GM18873 (cell line): ENCODE data around the gene GTF2I.
"Not testable (repeated sequence)": the region's sequence is repeated elsewhere in the genome, so short reads cannot be mapped to it uniquely, and the experiment has no call there.

Source experiments
- ATAC-seq: cut with Tn5 transposase; IDR thresholded peaks from one replicate; pipeline ENCODE4 v1.9.1; 2021; ENCODE audit warnings: mild to moderate bottlenecking, moderate library complexity, moderate number of reproducible peaks; ENCODE audit not compliant: unreplicated experiment, low FRiP score

The GTF2I gene

GRCh38 chr7:74708569-74709275 lies 51.2 kb downstream of the GTF2I start:
- no peak for ATAC-seq

DNA sequence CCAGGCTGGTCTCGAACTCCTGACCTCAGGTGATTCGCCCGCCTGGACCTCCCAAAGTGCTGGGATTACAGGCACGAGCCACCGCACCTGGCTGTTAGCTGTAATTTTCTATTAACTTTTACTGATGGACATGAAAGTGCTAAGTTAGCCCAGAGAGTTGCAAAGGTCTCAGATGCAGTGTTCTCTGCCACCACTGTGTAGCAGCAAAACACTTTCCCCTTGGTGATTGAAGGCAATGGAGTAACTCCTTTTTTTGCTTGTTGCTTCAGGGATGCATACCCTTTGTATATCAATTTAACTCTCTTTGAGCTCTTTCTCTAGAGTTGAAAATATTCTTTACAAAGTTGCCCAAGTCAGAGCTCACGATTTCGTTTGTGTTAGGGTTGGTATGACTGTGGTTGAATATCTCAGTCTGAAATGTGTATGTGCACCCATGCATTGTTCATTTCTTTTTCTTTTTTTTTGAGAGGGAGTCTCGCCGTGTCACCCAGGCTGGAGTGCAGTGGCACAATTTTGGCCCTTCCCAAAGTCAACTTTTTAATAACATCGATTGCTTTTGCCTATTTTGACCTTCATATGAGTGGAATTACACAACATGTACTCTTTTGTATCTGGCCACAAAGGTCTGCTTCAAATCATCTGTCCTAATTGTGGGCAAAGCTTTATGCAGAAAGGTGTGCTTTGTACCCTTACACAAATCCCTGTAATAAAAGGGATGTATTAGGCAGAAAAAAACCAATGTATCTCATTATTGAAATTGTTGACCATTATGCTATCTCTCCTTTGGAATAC lies 52.6 kb downstream of the GTF2I start:
- ATAC-seq = no peak

DNA sequence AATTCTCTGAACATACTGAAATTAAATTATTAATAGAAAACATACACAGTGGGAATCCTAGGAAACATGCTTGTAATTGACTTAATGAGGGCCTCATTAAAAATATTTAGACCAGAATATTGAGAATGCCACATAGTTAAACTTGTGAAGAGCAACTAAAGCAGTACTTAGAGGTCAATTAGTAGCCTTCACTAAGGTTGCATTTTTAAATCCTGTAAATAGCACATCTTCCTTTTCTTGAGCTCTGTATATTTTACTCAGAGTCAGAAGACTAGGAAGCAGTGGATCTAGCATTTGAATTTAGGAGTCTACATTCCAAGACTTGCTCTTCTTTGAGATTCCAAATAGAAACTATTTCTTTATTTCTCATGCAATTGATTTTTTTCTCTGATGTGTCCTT lies 56.0 kb downstream of the GTF2I start:
- no peak for ATAC-seq

DNA sequence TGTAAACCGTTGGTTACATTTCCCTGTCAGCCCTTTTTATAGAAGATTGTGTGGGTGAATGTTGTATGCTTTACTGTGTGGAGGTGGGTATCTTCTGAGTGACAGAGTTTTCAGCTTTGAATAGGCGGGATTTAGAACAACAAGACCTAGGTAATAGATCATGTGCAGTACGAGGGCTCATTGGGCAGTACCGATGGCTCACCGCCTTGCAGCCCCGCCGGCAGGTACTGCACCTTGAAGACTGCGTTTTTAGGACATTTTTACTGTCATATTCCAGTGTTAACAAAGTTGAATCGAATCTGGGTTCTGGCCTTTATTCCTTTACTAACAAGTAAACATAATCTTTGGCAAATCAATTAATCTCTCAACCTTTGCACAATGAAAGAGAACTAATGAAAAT lies 60.4 kb downstream of the GTF2I start:
- no peak for ATAC-seq

DNA sequence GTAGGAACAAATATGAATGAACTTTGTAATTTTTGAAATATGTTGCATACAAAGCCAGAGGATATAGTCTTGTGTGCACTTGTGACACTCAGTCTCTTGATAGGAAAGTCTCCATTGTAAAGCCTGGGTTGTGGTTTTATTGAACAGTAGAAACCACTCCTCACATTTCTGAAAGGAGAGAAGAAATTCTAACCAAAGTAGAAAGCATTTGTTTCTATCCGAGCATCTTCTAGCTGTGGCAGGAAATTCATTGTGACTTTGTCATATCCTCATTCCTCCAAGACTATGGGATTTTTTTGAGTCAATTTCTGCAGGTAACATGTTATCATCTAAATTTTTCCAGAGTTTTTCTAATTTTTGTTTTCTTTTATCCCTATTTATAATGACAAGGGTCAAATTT lies 60.8 kb downstream of the GTF2I start:
- no peak for ATAC-seq

- no peak for ATAC-seq
Measured at GRCh38 chr7:74722153-74722552, 64.6 kb downstream of the GTF2I start.

- no peak for ATAC-seq
Measured at GRCh38 chr7:74725840-74726239, 68.3 kb downstream of the GTF2I start.

GRCh38 chr7:74726309-74727101 lies 69.0 kb downstream of the GTF2I start:
- ATAC-seq = no peak

DNA sequence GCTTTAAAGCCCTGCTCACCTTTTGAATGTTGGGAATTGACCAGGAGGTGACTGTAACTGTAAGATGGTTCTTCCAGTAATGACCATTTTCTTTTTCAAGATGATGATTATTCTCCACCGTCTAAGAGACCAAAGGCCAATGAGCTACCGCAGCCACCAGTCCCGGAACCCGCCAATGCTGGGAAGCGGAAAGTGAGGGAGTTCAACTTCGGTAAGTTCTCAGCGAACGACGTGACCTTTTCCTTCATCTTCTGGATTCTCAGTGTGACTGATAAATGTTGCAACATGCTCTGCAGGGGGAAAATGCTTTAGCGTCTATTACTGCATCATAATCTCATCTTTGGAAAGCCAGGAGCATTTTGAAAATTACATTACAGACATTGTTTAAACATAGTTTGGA lies 71.2 kb downstream of the GTF2I start:
- not testable (repeated sequence) for ATAC-seq

GRCh38 chr7:74730186-74730585 lies 72.7 kb downstream of the GTF2I start:
- ATAC-seq = not testable (repeated sequence)

DNA sequence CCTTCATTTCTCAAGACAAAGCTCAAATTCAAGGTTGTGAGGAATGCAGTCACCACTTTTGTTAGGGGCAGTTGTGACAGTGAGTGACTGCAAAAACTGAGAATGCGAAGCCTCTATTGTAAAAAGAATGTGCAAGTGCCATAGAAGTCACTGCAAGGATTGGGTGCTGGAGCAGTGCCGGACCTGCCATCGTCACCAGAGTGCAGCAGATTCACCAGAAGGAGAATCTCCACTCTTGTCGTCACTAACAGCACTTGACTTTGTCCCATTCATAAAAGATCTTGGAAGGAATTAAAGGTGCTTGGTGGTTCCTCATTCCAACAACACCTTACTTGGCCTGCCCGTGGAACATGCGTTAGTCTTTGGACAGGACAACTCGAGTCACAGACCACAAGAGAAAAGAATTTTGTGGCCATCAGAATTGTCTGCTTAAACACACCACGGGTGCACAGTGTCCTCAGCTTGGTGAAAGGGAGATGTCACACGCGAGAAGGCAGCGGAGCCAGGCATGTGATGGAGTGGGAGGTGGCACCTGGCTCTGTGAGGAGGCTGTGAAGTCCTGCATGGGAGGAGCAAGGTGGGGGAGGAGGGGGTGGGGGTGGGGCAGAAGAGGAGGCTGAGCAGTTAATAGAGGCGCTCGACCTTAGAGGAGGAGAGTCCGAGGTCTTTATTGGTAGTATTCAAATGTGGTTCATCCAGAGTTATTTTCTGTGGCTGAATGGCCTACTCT lies 82.6 kb downstream of the GTF2I start:
- ATAC-seq = not testable (repeated sequence)

GRCh38 chr7:74743936-74744557 lies 86.5 kb downstream of the GTF2I start:
- ATAC-seq = not testable (repeated sequence)

- not testable (repeated sequence) for ATAC-seq
Measured at GRCh38 chr7:74753921-74754482, 96.5 kb downstream of the GTF2I start.

GRCh38 chr7:74756673-74757072 lies 99.2 kb downstream of the GTF2I start:
- not testable (repeated sequence) for ATAC-seq

- ATAC-seq = not testable (repeated sequence)
Measured at GRCh38 chr7:74758268-74758667, 100.8 kb downstream of the GTF2I start.

GRCh38 chr7:74758982-74759381 lies 101.5 kb downstream of the GTF2I start:
- not testable (repeated sequence) for ATAC-seq

DNA sequence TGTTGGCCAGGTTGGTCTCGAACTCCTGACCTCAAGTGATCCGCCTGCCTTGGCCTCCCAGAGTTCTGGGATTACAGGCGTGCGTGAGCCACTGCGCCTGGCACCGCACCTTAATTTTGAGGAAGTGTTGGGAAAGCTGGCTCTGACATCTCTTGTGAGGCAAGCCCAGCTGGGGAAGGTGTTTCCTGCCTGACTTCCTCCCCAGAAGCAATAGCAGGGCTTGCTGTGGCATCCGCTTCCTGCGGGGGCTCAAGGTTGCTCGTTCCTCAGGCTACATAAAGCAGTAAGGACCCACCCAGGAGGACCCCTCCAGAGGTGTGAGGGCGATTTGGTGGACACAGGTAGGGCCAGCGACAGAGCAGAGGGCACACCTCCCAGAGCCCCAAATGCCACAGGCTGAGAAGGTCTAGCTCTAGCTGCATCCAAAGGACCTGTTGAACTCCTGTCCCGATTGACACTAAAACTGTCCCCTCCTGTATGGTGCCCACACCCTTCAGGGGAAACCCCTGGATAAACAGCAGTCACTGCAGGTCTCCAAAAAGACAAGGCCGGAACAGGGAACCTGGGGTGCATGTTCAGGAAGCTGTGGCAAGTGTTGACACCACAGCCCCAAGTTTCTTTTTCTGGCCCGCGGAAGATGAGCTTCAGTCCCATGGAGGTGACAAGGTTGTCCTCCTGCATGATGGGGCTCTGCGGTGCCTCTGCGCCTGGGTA lies 107.8 kb downstream of the GTF2I start:
- ATAC-seq = not testable (repeated sequence)

DNA sequence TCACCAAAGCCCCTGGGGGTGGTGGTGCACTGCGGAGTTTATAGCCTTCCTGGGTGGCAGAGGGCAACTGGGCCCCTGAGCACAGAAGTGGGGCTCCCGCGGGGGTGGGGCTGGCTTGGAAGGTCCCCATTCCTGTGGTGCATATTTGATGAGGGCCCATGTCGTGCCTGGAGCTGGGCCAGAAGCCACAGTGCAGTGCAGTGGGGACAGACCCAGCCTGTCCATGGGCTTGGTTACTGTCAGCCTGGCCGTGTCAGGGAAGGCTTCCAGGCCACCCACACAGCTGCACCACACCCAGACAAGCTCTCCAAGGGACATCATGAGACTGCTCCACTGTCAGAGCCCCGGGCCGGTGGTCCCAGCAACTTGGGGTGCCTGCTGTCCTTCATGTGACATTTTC lies 109.0 kb downstream of the GTF2I start:
- not testable (repeated sequence) for ATAC-seq

GRCh38 chr7:74766991-74767390 lies 109.5 kb downstream of the GTF2I start:
- ATAC-seq = not testable (repeated sequence)
